ENCODE data around the gene SDSL. TPM values are rescaled to one million over a fixed set of nuclear protein-coding genes. Genes with fewer than 3 reads are reported as not detected.

SDSL gene
- total RNA-seq, 2 donors from 2014 or later, result 14.2 to 35.2 TPM

GRCh38 chr12:113459981-113460380 is 37.8 kb downstream of the SDSL start:
- intact Hi-C loops (cut with DNase I), result loop anchor here (5.0 kb wide), 1 partner anchor 452 kb away; no protein-coding TSS in a partner anchor

DNA sequence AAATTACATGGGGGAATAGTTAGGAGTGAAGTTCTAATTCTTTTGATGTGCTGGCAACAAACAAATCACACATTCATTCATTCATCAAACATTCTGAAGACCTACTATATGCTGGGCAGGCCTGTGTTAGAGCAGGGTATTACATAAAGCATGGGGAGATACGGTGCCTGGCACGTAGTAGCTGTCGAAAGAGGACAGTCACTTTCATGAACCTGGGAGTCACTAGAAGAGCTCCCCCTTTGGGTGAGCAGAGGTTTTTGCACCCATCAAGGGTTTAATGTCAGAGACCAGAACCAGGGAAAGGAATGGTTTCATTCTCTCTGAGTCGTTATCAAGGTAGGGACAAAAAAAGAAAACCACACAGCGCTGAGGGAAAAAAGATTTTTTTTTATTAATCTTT is 39.5 kb downstream of the SDSL start:
- no peaks in the 10 kb centered on the region for H3K4me1 ChIP-seq
- peaks cover 49% of the 10 kb centered on the region for H3K27me3 ChIP-seq
- intact Hi-C loops (cut with DNase I), result loop anchor here (5.0 kb wide), 1 partner anchor 451 kb away; no protein-coding TSS in a partner anchor
- H3K9ac ChIP-seq (ENCODE audit: low read depth in 2 of 2, low read length in 2 of 2), result no peak overlapping the region
- H3K9me3 ChIP-seq, result no peaks in the 10 kb centered on the region
- no peak for TF ChIP-seq CTCF (IDR thresholded peaks at IDR 0.05)
- DNase-seq, result no peak
- H3K36me3 ChIP-seq, result no peaks in the 10 kb centered on the region
- H3K4me3 ChIP-seq, result no peak overlapping the region
- no peak overlapping the region for H3K27ac ChIP-seq

More at GRCh38 chr12:113459981-113460380, 37.8 kb downstream of the SDSL start:
- Histone ChIP-seq H3K9me3 (no peaks in the 10 kb centered on the region), H3K9ac (ENCODE audit: low read depth in 2 of 2, low read length in 2 of 2) (no peak overlapping the region), H3K27me3 (peaks cover 32% of the 10 kb centered on the region), H3K4me3 (no peak overlapping the region), H3K36me3 (no peaks in the 10 kb centered on the region), H3K27ac (no peak overlapping the region), H3K4me1 (no peaks in the 10 kb centered on the region)
- no peak for DNase-seq
- no peak for TF ChIP-seq CTCF (IDR thresholded peaks at IDR 0.05)

GRCh38 chr12:113462117-113462774 is 40.1 kb downstream of the SDSL start:
- H3K27ac ChIP-seq, result no peak overlapping the region
- H3K4me3 ChIP-seq, result peak overlapping the region; percentile 7
- no peaks in the 10 kb centered on the region for H3K4me1 ChIP-seq
- no peaks in the 10 kb centered on the region for H3K9me3 ChIP-seq
- intact Hi-C loops (cut with DNase I), result loop anchor here (5.0 kb wide), 1 partner anchor 450 kb away; no protein-coding TSS in a partner anchor
- H3K9ac ChIP-seq (ENCODE audit: low read depth in 2 of 2, low read length in 2 of 2), result peak overlapping the region in 1 of 2 donors; percentile 19
- peak; percentile 78 for DNase-seq
- no peaks in the 10 kb centered on the region for H3K36me3 ChIP-seq
- TF ChIP-seq CTCF (IDR thresholded peaks at IDR 0.05), result peak; percentile 76
- peaks cover 55% of the 10 kb centered on the region for H3K27me3 ChIP-seq

DNA sequence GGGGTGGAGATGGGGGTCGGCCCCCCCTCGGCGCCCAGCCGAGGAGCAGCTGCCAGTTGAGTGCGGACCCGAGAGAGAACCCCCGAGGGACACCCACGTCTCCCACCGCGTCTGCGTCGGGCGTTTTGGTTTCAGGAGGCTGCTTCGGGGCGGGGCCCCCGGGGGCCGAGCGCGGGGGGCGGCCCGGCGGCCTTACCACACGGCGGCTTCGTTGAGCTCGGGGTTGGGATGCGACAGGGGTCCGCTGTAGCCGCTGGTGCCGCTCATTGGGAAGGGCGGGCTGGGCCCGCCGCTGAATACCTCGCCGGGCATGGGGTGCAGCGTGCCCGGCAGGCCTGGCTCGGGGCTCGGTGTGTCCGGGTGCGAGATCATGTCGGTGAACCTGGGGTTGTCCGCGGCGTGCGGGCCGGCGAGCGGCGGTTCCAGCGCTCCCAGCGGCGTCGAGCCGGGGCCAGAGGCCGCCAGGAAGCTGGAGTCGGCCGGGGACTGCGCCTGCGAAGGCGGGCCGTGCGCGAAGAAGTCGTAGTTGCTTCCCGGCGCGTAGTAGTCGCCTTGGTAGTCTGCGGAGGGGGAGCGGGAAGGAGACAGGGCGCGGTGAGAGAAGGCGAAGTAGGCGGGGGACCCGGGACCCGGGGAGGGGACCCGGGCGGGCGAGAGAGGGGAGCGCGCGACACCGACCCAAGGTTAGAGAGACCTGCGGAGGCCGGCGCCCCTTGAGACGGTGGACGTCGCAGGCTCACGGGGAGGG is 41.0 kb downstream of the SDSL start:
- Histone ChIP-seq H3K4me1 (no peaks in the 10 kb centered on the region), H3K27me3 (peaks cover 64% of the 10 kb centered on the region), H3K27ac (no peak overlapping the region), H3K9me3 (no peaks in the 10 kb centered on the region), H3K9ac (ENCODE audit: low read depth in 2 of 2, low read length in 2 of 2) (no peak overlapping the region), H3K36me3 (no peaks in the 10 kb centered on the region), H3K4me3 (peak overlapping the region; percentile 7)
- no peak for TF ChIP-seq CTCF (IDR thresholded peaks at IDR 0.05)
- no peak for DNase-seq
- intact Hi-C loops (cut with DNase I), result loop anchor here (5.0 kb wide), 1 partner anchor 449 kb away; no protein-coding TSS in a partner anchor

GRCh38 chr12:113463746-113464451 is 41.7 kb downstream of the SDSL start:
- H3K9me3 ChIP-seq, result no peaks in the 10 kb centered on the region
- no peaks in the 10 kb centered on the region for H3K4me1 ChIP-seq
- intact Hi-C loops (cut with DNase I), result loop anchor here (5.0 kb wide), 1 partner anchor 448 kb away; no protein-coding TSS in a partner anchor
- H3K9ac ChIP-seq (ENCODE audit: low read depth in 2 of 2, low read length in 2 of 2), result no peak overlapping the region
- H3K4me3 ChIP-seq, result peak overlapping the region; percentile 7
- H3K36me3 ChIP-seq, result no peaks in the 10 kb centered on the region
- H3K27me3 ChIP-seq, result peaks cover 71% of the 10 kb centered on the region
- no peak overlapping the region for H3K27ac ChIP-seq
- no peak for DNase-seq
- TF ChIP-seq CTCF (IDR thresholded peaks at IDR 0.05), result no peak

Data from colonic mucosa (tissue), 4 donors.